ENCODE results near the gene AUTS2.
A peak's percentile ranks its signal among the peaks of the same experiment; 100 is the strongest.

AUTS2 gene

GRCh38 chr7:69630292-69630691 lies 32.0 kb downstream of the AUTS2 start:
- no peak overlapping the region for H3K4me3 Mint-ChIP-seq
- H3K27me3 Mint-ChIP-seq (ENCODE audit: low read depth): peaks cover 4% of the 10 kb centered on the region
- peaks cover 52% of the 10 kb centered on the region for H3K4me1 Mint-ChIP-seq
- no peaks in the 10 kb centered on the region for H3K36me3 Mint-ChIP-seq (ENCODE audit: low read depth)
- no peak for TF ChIP-seq CTCF (IDR thresholded peaks at IDR 0.05; ENCODE audit: unreplicated experiment in 3 of 3)
- no peaks in the 10 kb centered on the region for H3K9me3 Mint-ChIP-seq
- H3K27ac Mint-ChIP-seq: peak overlapping the region; percentile 1 to 54 (median 45)

- no peaks in the 10 kb centered on the region for H3K36me3 Mint-ChIP-seq (ENCODE audit: low read depth)
- no peak for TF ChIP-seq CTCF (IDR thresholded peaks at IDR 0.05; ENCODE audit: unreplicated experiment in 3 of 3)
- H3K4me1 Mint-ChIP-seq: peaks cover 58% of the 10 kb centered on the region
These were observed 32.9 kb downstream of the AUTS2 start for GRCh38 chr7:69631131-69631530.

GRCh38 chr7:69632280-69632679 lies 34.0 kb downstream of the AUTS2 start:
- Mint-ChIP-seq H3K36me3 (ENCODE audit: low read depth) (no peaks in the 10 kb centered on the region), H3K4me3 (no peak overlapping the region), H3K9me3 (no peaks in the 10 kb centered on the region), H3K4me1 (peaks cover 58% of the 10 kb centered on the region), H3K27ac (no peak overlapping the region), H3K27me3 (ENCODE audit: low read depth) (no peaks in the 10 kb centered on the region)
- TF ChIP-seq CTCF (IDR thresholded peaks at IDR 0.05; ENCODE audit: unreplicated experiment in 3 of 3): no peak

More at GRCh38 chr7:69631131-69631530, 32.9 kb downstream of the AUTS2 start:
- H3K27ac Mint-ChIP-seq: no peak overlapping the region
- no peaks in the 10 kb centered on the region for H3K27me3 Mint-ChIP-seq (ENCODE audit: low read depth)
- no peak overlapping the region for H3K4me3 Mint-ChIP-seq
- H3K9me3 Mint-ChIP-seq: no peaks in the 10 kb centered on the region

GRCh38 chr7:69633122-69633831 lies 35.0 kb downstream of the AUTS2 start:
- Mint-ChIP-seq H3K9me3 (no peaks in the 10 kb centered on the region), H3K4me3 (peak overlapping the region in 1 of 3 experiments; percentile 12), H3K27ac (peak overlapping the region in 2 of 3 experiments; percentile 38 to 41), H3K36me3 (ENCODE audit: low read depth) (no peaks in the 10 kb centered on the region), H3K27me3 (ENCODE audit: low read depth) (no peaks in the 10 kb centered on the region), H3K4me1 (peaks cover 57% of the 10 kb centered on the region)
- no peak for TF ChIP-seq CTCF (IDR thresholded peaks at IDR 0.05; ENCODE audit: unreplicated experiment in 3 of 3)

GRCh38 chr7:69635555-69636185 lies 37.4 kb downstream of the AUTS2 start:
- Mint-ChIP-seq H3K27ac (peak overlapping the region in 1 of 3 experiments; percentile 17), H3K9me3 (no peaks in the 10 kb centered on the region), H3K27me3 (ENCODE audit: low read depth) (no peaks in the 10 kb centered on the region), H3K4me1 (peaks cover 55% of the 10 kb centered on the region), H3K36me3 (ENCODE audit: low read depth) (no peaks in the 10 kb centered on the region), H3K4me3 (no peak overlapping the region)
- TF ChIP-seq CTCF (IDR thresholded peaks at IDR 0.05; ENCODE audit: unreplicated experiment in 3 of 3): no peak
